ENCODE data around the gene LCE3C.

- TF ChIP-seq, protein P1, sequence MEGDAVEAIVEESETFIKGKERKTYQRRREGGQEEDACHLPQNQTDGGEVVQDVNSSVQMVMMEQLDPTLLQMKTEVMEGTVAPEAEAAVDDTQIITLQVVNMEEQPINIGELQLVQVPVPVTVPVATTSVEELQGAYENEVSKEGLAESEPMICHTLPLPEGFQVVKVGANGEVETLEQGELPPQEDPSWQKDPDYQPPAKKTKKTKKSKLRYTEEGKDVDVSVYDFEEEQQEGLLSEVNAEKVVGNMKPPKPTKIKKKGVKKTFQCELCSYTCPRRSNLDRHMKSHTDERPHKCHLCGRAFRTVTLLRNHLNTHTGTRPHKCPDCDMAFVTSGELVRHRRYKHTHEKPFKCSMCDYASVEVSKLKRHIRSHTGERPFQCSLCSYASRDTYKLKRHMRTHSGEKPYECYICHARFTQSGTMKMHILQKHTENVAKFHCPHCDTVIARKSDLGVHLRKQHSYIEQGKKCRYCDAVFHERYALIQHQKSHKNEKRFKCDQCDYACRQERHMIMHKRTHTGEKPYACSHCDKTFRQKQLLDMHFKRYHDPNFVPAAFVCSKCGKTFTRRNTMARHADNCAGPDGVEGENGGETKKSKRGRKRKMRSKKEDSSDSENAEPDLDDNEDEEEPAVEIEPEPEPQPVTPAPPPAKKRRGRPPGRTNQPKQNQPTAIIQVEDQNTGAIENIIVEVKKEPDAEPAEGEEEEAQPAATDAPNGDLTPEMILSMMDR (IDR thresholded peaks at IDR 0.05): no peak
- no peak for TF ChIP-seq POLR2A (IDR thresholded peaks at IDR 0.05)
Observed at GRCh38 chr1:152630596-152630995, 30.6 kb downstream of the LCE3C start.

Measured in adrenal gland (tissue), 5 donors.